Stimulated activated CD4-positive, alpha-beta T cell treated with anti-CD3 and anti-CD28 coated beads, Interleukin-15, amount 100 ng/mL, for 24 hours (primary cell): ENCODE measurements around the gene AIF1.
"Not testable (repeated sequence)": the region's sequence is repeated elsewhere in the genome, so short reads cannot be mapped to it uniquely, and the experiment has no call there.

ENCODE experiments used
- DNase-seq: peaks from one replicate; pipeline ENCODE4 v3.0.0-alpha.2; 2020

Gene AIF1

GRCh38 chr6:31580807-31581433 is 34.1 kb upstream of the AIF1 start:
- peak; percentile 93 for DNase-seq

DNA sequence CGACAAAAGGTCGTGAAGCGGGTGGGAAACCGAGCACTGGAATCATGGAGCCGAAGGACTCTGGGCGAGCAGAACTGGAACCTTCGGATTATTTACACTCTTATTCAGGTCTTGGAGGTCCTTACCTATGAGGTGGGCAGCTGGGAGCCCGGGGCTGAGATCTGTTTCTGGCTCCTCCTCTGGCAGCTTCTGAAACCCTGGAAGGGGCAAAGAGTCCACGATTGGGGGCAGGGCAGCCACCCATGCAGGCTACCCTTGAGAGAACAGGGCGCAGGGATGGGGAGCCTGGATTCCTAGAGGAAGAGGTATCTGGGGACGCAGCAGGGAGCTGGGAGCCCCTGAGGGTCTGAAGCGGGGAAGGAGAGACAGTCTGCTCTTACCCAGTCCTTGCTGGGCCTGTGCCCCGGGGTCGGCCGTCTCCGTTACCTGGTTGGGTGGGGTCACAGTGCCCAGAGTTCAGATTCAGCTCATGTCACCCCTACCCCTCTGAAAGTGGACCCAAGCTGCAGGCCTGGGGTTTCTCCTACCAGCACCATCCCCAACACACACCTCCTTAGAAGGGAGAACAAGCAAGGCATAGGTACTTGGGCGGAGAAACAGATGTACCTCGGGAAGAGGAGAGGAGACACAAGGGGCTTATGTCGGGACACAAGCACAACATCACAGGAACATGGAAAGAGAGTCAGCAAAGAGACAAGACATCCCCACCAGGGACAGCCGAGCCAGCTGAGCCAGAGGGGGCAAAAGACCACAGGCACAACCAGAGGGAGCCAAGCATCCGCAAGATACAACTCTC is 33.4 kb upstream of the AIF1 start:
- peak; percentile 55 for DNase-seq

DNA sequence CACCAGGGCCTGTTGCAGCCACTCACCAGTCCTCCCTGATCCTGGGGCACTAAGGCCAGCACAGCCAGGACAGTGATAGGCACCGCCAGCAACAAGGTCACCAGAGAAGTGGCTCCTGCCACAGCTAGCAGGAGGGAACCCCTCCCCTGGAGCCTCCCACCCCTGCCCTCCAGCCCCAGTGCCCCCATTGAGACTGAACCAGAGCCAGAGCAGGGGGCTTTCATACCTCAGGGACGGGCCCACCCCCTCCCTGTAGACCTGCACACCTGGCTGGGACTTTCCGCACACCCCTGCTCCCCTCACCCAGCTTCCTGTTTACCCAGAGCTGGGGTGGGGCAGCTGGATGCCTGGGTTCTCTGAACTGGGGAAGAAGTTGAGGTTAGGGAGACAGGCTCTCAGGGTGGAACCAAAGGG is 32.8 kb upstream of the AIF1 start, which contains the start of gene LTB:
Gene LTB, minus strand, starts transcription at position 195 of the 414 bp plus-strand sequence. Its CDS starts 7 bp downstream, at position 188.
- peak; percentile 61 for DNase-seq

DNA sequence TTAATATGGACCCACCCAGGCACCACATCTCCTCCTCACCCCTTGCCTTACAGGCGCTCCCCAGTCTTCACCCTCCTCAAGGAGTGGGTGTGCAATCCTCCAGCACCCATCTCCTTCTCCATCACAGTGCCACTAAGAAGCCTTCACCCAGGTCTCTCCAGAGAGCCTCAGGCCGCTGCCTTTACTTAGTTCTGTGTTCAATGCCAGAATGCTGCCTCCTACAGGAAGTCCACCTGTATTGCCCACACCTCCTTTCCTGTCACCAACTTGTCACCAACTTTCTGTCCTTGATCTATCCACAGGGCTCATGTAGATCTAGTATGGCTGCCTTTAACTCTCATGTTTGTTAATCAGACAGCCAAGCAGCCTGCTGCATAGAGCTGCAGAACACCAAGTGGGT is 29.5 kb upstream of the AIF1 start:
- peak; percentile 70 for DNase-seq

DNA sequence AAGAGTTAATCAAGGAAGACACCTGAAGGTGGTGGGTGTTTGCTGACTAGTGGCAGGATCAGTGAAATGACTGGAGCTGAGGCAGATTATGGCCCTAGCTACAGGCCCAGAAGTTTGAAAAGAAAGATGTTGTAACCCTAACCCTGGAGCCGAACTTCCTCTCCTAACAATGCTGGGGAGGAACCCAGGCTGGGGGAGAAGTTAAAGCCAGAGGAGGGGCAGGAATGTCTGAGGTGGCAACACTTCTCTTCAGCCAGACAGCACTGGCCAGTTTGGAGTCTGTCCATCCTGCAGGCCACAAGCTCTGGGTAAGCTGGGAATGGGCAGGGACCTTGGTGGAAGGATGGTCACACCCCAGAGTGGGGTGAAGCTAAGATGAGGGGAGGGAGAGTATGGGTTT is 29.0 kb upstream of the AIF1 start, which contains the start of gene LST1:
Gene LST1, plus strand, starts transcription at position 270 of the 400 bp plus-strand sequence. CDS start 1,023 bp downstream, outside the sequence.
- DNase-seq: no peak

- peak; percentile 27 for DNase-seq
These were observed 28.3 kb upstream of the AIF1 start for GRCh38 chr6:31586599-31587281.

DNA sequence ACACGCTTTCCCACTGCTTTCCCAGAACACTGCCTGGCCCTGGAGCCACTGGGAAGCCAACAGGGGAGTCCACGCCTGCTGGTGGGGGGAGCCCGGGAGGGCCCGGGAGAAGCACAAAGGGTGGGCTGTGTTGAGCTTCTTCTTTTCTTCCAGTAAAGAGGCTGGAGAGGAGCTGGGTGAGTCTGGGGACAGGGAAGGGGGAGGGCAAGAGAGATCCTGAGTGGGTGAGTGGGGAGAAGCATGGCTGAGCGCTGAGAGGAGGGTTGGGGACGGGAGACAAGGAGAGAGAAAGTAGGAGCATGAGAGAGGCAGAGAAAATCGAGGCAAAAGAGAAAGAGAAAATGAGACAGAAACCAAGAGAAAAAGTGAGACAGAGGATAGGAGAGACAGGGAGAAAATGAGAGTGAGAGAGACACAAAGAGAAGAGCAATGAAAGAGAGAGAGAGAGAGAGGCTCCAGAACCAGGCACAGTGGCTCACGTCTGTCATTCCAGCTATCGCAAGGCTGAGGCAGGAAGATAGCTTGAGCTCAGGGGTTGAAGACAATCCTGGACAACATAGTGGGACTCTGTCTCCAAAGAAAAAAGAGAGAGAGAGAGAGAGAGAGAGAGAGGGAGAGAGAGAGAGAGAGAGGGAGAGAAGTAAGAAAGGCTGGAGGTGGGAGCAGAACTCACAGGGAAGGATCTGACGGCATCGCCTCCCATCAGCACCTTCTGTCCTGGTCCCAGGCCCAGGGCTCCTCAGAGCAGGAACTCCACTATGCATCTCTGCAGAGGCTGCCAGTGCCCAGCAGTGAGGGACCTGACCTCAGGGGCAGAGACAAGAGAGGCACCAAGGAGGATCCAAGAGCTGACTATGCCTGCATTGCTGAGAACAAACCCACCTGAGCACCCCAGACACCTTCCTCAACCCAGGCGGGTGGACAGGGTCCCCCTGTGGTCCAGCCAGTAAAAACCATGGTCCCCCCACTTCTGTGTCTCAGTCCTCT is 26.9 kb upstream of the AIF1 start:
- DNase-seq: no peak

DNA sequence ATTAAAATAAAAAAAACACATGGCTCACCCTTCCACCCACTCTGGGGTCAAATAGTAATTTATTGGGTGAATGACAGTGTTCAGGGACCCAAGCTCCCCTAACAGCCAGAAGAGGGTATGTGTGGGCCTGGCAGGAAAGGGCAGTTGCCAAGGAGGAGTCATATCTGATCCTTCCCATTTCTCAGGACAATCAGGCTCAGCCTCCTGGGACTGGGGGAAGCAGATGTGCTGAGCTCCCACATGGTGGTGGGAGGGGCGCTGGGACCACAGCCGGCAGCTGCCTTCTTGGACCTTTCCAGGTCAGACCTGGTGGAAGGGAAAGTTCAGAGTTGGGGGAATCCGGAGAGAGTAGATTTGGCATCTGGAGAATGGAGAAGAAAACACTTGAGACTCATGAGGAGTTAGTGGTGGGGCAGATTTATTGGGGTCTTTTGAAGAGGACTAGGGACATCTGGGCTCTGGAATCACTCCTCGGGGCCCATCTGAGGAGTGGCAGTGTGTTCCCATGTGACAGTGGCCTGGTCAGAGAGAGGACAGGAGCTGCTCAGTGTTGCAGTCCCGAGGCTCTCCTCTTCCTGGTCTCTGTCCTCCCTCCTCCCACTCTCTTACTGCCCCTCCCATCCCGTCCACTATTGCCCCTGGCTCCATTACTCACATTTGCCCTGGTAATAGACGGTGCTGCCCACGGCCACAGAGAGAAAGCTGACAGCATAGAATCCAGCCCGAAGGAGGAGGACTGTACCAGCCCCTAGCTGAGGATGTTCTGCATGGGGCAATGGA is 26.0 kb upstream of the AIF1 start:
- no peak for DNase-seq

DNA sequence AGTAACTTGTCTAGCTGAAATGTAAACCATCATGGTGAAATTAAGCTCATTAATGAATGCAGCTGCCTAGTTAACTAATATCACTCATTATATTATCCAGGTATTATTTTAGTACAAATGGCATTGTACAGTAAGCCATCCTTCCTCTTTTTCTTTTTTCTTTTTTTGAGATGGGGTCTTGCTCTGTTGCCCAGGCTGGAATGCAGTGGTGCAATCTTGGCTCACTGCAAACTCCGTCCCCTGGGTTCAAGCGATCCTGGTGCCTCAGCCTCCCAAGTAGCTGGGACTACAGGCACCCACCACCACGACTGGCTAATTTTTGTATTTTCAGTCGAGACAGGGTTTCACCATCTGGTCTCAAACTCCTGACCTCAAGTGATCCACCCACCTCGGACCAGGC is 24.3 kb upstream of the AIF1 start:
- DNase-seq: not testable (repeated sequence)

DNA sequence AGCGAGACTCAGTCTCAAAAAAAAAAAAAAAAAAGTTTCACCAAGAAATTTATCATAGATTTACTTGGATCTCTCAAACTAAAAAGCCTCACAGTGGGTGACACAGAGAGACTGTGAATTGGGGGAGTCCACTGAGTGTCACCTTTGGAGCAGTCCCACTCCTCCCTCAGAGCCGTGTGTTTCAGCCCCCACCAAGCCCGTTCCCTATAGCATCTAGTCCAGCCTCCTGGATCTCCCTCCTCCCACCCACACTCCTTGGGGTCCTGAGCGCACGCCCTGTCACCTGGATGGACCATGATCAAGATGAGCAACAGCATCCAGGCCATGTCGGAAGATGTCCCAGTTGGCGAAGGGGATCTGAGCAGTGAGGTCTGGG is 22.6 kb upstream of the AIF1 start:
- DNase-seq: no peak

GRCh38 chr6:31597006-31597405 is 18.0 kb upstream of the AIF1 start:
- peak; percentile 54 for DNase-seq

GRCh38 chr6:31607317-31607716 is 7.7 kb upstream of the AIF1 start:
- DNase-seq: no peak

DNA sequence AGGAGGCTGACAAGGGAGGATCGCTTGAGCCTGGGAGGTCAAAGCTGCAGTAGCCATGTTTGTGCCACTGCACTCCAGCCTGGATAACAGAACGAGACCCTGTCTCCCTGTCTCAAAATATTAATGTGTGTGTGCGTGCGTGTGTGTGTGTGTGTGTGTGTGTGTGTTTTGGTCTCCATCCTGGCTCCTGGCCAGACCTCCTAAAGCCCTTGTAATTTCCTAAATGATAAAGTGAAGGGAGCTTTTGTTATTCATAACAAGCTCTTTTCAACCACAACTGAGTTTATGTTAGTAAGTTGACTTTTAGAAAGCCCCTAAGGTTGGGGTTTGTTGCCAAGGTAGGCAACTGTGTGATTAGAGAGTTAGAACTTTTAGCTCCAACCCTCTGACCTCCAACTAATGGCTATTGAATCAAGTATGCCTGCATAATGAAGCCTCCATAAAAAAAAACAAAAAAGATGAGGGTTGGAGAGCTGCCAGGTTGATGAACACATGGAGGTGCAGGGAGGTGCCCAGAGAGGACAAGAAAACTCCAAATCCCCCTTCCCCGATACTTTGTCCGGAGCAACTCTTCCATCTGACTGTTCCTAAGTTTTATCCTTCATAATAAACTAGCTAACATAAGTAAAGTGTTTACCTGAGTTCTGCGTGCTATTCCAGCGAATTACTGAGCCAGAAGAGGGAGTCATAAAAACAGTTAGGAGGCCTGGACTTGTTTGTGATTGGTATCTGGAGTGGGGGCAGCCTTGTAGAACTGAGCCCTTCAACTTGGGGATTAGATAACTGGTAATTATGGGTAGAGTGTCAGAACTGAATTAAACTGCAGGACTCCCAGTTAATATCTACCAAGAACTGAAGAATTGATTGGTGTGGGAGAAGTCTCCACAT is 5.3 kb upstream of the AIF1 start:
- DNase-seq: no peak

DNA sequence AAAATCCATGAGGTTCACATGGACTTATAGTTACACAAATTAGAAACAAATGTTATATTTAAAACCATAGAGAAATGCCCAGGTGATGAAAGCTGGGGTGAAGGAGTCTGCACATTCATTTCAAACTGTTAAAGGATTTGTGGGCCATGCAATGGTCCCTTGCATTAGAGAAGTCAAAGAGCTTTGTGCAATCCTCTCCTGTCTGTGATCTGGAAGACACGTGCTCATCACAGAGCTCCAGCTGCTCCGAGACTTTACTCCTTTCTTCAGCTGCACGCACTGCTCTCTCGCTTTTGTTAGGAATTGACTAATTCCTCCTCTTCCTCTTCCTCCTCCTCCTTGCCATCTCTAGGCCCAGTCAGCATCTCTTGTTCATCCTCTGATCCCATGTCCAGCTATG is 4.1 kb upstream of the AIF1 start:
- no peak for DNase-seq

DNA sequence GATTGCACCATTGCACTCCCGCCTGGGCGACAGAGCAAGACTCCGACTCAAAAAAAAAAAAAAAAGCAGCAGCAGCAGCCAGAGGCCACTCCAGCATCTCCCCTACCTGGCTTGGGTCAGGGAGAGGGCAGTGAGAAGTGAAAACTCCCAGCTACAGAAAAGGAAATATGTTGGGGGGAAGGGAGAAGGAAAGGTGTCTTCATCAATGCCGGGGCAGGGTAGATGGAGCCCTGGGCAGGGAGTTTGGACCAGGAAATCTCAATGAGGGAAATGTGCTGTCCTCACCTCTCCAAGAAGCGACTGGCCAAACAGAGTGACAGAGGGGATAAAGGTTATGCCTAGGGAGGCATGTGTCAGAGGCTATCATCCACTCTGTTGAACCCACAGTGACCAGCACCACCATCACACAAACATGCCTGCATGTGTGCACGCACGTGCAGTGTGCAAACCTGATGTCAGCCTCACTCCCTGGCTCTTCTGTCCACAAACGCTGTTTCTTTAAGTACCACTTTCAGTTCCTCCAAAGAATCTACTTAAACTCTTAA is 887 bp upstream of the AIF1 start:
- DNase-seq: no peak

DNA sequence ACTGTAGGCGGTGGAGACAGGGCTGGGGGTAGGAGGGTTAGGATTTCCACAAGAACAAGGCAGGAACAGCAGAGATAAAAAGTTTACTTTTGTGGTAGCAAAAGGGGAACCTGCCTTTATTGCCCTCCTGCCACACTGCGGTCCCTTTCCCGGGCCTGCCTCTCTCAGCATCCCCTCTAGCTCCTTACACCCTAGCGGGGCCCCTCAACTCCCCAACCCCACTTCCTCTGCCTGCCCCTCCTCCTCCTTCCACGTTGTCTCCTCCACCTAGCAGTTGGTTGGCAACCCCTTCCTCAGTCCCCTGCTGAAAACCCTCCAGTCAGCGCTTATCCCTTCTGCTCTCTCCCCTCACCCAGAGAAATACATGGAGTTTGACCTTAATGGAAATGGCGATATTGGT is 714 bp downstream of the AIF1 start:
- DNase-seq: peak; percentile 55

DNA sequence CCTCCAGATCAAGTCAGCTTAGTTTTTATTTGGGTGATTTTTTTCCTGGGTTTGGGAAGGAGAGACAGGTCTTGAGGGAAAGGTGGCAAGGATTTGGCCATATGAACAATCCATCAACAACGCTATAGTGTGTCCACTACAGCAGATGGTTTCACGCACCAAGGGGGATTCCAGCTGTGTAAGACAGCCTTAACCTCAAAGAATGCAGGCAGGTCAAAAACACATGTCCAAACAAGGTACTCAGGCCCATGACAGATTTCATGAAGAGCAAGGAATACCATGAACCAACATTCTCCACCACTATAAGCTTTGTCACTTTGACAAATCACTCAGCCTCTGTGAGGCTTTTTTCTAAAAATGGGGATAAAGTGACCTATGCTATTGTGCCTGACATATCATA is 2.0 kb downstream of the AIF1 start:
- DNase-seq: no peak

- peak; percentile 98 for DNase-seq
These were observed 5.0 kb downstream of the AIF1 start for GRCh38 chr6:31619805-31620585.

- peak; percentile 97 for DNase-seq
These were observed 5.7 kb downstream of the AIF1 start, which contains the start of gene PRRC2A for GRCh38 chr6:31620586-31621319. Gene PRRC2A (plus strand): TSS chr6:31620715. CDS start chr6:31622790, 2,075 bp downstream.
